OCI-LY1 (cell line): ENCODE data around the gene URB2.

Source experiments
- H2AFZ ChIP-seq: fragments of 200-600 bp; sonication (generic), shearing (Covaris generic); 2 replicates; pipeline ENCODE4 v1.6.0; 2014; ENCODE audit warnings: antibody characterized with exemption, mild to moderate bottlenecking, low read length
- H3F3A ChIP-seq: fragments of 200-600 bp; sonication (generic), shearing (Covaris generic); 2 replicates; pipeline ENCODE4 v1.6.0; 2014; ENCODE audit warnings: mild to moderate bottlenecking, antibody characterized with exemption, low read length, moderate library complexity; ENCODE audit not compliant: insufficient read depth
- H3K27ac ChIP-seq: fragments of 200-600 bp; sonication (generic); 2 replicates; pipeline ENCODE4 v1.5.1; 2014; ENCODE audit warnings: low read length, mixed run types, mild to moderate bottlenecking, low read depth; ENCODE audit not compliant: poor library complexity, severe bottlenecking
- H3K27me3 ChIP-seq: fragments of 200-600 bp; sonication (generic); 2 replicates; pipeline ENCODE4 v1.6.0; 2014; ENCODE audit warnings: antibody characterized with exemption, mild to moderate bottlenecking, low read length, moderate library complexity; ENCODE audit not compliant: insufficient read depth
- H3K36me3 ChIP-seq: fragments of 200-600 bp; sonication (generic); 2 replicates; pipeline ENCODE4 v1.6.1; 2014; ENCODE audit warnings: mild to moderate bottlenecking, antibody characterized with exemption, low read length, moderate library complexity, mixed read lengths; ENCODE audit not compliant: insufficient read depth
- H3K4me1 ChIP-seq: fragments of 200-600 bp; sonication (generic); 2 replicates; pipeline ENCODE4 v1.5.1; 2014; ENCODE audit warnings: mild to moderate bottlenecking, low read length, moderate library complexity; ENCODE audit not compliant: insufficient read depth, severe bottlenecking
- H3K4me2 ChIP-seq: fragments of 200-600 bp; sonication (generic), shearing (Covaris generic); 2 replicates; pipeline ENCODE4 v1.6.1; 2014; ENCODE audit warnings: low read length
- H3K4me3 ChIP-seq: fragments of 200-600 bp; sonication (generic); 2 replicates; pipeline ENCODE4 v1.5.1; 2014; ENCODE audit warnings: low read length, low read depth, mild to moderate bottlenecking, mixed read lengths; ENCODE audit not compliant: poor library complexity, severe bottlenecking
- H3K79me2 ChIP-seq: fragments of 200-600 bp; shearing (Covaris generic); 2 replicates; pipeline ENCODE4 v1.6.1; 2016; ENCODE audit warnings: mixed run types, low read length, mixed read lengths; ENCODE audit not compliant: insufficient read depth
- H3K9ac ChIP-seq: fragments of 200-600 bp; sonication (generic), shearing (Covaris generic); 2 replicates; pipeline ENCODE4 v1.6.1; 2014; ENCODE audit warnings: mild to moderate bottlenecking, low read length, mixed read lengths
- H3K9me2 ChIP-seq: fragments of 200-600 bp; sonication (generic), shearing (Covaris generic); 2 replicates; pipeline ENCODE4 v1.6.1; 2014; ENCODE audit warnings: low read depth, mild to moderate bottlenecking, low read length, mixed read lengths
- H3K9me3 ChIP-seq: fragments of 200-600 bp; shearing (Covaris generic); 2 replicates; pipeline ENCODE4 v1.6.1; 2014; ENCODE audit warnings: low read length, mixed read lengths
- H4K20me1 ChIP-seq: fragments of 200-600 bp; sonication (generic), shearing (Covaris generic); 2 replicates; pipeline ENCODE4 v1.6.0; 2016; ENCODE audit warnings: mild to moderate bottlenecking, low read length; ENCODE audit not compliant: insufficient read depth
- EZH2 ChIP-seq: fragments of 200-600 bp; sonication (generic), shearing (Covaris generic); IDR thresholded peaks from 2 replicates; pipeline ENCODE4 v1.8.0; 2017; ENCODE audit warnings: borderline replicate concordance, mixed run types, mild to moderate bottlenecking, antibody characterized with exemption, low read length, moderate library complexity, mixed read lengths
- TF ChIP-seq, protein P1 (sequence below): fragments of 200-600 bp; sonication (generic), shearing (Covaris generic); IDR thresholded peaks from 2 replicates; pipeline ENCODE4 v1.5.1; 2017; ENCODE audit warnings: mild to moderate bottlenecking, antibody characterized with exemption, low read length, moderate library complexity, mixed read lengths

URB2 gene

GRCh38 chr1:229666585-229666984, 40.5 kb downstream of the URB2 start:
- H3K4me2 ChIP-seq: no peak overlapping the region
- no peaks in the 10 kb centered on the region for H3K27me3 ChIP-seq
- H3K79me2 ChIP-seq: no peaks in the 10 kb centered on the region
- H3K9me3 ChIP-seq: no peaks in the 10 kb centered on the region
- H3K4me3 ChIP-seq: no peak overlapping the region
- peaks cover 25% of the 10 kb centered on the region for H3K36me3 ChIP-seq
- H3K4me1 ChIP-seq: peaks cover 26% of the 10 kb centered on the region
- peak overlapping the region; percentile 21 for H3K27ac ChIP-seq
- no peak overlapping the region for H2AFZ ChIP-seq
- no peak overlapping the region for H3K9ac ChIP-seq
- no peaks in the 10 kb centered on the region for H3F3A ChIP-seq
- no peaks in the 10 kb centered on the region for H3K9me2 ChIP-seq
- H4K20me1 ChIP-seq: no peaks in the 10 kb centered on the region
- TF ChIP-seq, protein P1, sequence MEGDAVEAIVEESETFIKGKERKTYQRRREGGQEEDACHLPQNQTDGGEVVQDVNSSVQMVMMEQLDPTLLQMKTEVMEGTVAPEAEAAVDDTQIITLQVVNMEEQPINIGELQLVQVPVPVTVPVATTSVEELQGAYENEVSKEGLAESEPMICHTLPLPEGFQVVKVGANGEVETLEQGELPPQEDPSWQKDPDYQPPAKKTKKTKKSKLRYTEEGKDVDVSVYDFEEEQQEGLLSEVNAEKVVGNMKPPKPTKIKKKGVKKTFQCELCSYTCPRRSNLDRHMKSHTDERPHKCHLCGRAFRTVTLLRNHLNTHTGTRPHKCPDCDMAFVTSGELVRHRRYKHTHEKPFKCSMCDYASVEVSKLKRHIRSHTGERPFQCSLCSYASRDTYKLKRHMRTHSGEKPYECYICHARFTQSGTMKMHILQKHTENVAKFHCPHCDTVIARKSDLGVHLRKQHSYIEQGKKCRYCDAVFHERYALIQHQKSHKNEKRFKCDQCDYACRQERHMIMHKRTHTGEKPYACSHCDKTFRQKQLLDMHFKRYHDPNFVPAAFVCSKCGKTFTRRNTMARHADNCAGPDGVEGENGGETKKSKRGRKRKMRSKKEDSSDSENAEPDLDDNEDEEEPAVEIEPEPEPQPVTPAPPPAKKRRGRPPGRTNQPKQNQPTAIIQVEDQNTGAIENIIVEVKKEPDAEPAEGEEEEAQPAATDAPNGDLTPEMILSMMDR: no peak
- no peak for TF ChIP-seq EZH2

DNA sequence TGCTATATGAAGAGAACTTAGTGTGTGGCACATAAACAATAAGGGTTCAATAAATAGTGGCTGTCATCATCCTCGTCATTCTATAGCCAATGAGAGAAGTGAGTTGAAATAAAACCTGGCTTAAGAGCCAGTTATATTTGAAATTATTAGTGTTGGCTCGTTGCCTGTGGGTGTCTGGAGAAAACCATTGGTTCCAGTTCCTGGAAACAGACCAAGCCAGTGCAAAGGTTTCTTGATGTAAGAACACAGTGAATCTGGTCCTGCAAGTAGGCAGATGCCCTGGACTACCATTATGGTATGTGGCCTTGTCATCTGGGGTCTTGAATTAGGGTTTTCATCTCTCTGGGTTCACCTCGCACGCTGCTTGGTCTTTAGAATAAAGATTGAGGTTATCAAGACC, 43.3 kb downstream of the URB2 start:
- Histone ChIP-seq H3K27me3 (no peaks in the 10 kb centered on the region), H3K9me3 (no peaks in the 10 kb centered on the region), H2AFZ (no peak overlapping the region), H3K4me1 (peaks cover 17% of the 10 kb centered on the region), H3K79me2 (no peaks in the 10 kb centered on the region), H3K27ac (no peak overlapping the region), H3K9ac (no peak overlapping the region), H3K9me2 (no peaks in the 10 kb centered on the region), H3K4me3 (no peak overlapping the region), H3K36me3 (peaks cover 7% of the 10 kb centered on the region; the same call in 1 of the 2 replicates), H3K4me2 (no peak overlapping the region), H3F3A (no peaks in the 10 kb centered on the region), H4K20me1 (no peaks in the 10 kb centered on the region)
- TF ChIP-seq, protein P1: no peak
- no peak for TF ChIP-seq EZH2

DNA sequence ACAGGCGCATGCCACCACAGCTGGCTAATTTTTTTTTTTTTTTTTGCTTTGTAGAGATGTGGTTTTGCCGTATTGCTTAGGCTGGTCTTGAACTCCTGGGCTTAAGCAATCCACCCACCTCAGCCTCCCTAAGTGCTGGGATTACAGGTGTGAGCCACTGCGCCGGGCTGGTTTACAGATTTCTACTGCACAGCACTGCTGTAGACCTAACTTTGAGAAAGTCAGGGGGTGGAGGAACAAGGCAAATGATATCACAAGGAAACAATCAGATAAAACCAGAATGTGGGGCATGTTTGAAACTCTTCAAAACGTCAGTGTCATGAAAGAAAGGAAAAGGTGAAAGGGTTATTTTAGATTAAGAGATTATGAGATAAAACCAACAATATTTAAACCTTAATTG, 45.3 kb downstream of the URB2 start:
- H3K27ac ChIP-seq: no peak overlapping the region
- H3K79me2 ChIP-seq: no peaks in the 10 kb centered on the region
- no peaks in the 10 kb centered on the region for H3K27me3 ChIP-seq
- no peaks in the 10 kb centered on the region for H4K20me1 ChIP-seq
- H3F3A ChIP-seq: no peaks in the 10 kb centered on the region
- peaks cover 12% of the 10 kb centered on the region for H3K4me1 ChIP-seq
- H3K4me2 ChIP-seq: no peak overlapping the region
- TF ChIP-seq EZH2: no peak
- TF ChIP-seq, protein P1: no peak
- no peak overlapping the region for H3K4me3 ChIP-seq
- no peak overlapping the region for H2AFZ ChIP-seq
- H3K9me3 ChIP-seq: no peaks in the 10 kb centered on the region
- no peaks in the 10 kb centered on the region for H3K9me2 ChIP-seq
- no peak overlapping the region for H3K9ac ChIP-seq
- H3K36me3 ChIP-seq: peaks cover 7% of the 10 kb centered on the region; the same call in 1 of the 2 replicates
